Parathyroid adenoma (tissue), 2 donors: ENCODE results near the gene OXCT2.

ENCODE experiments used
- H2AFZ ChIP-seq: fragments of 300-600 bp; sonication (generic); one replicate; pipeline ENCODE4 v1.7.0; 2017; ENCODE audit warnings: antibody characterized with exemption, mild to moderate bottlenecking
- H3K27ac ChIP-seq: fragments of 300-600 bp; sonication (generic); one replicate; pipeline ENCODE4 v1.7.0; 2017
- H3K27me3 ChIP-seq: fragments of 300-600 bp; sonication (generic); one replicate; pipeline ENCODE4 v1.7.0; 2017; ENCODE audit warnings: low read length; ENCODE audit not compliant: control insufficient read depth, insufficient read depth
- H3K36me3 ChIP-seq: fragments of 300-600 bp; sonication (generic); one replicate; pipeline ENCODE4 v1.7.0; 2017; ENCODE audit warnings: low read length; ENCODE audit not compliant: control insufficient read depth, insufficient read depth
- H3K4me1 ChIP-seq: fragments of 300-600 bp; sonication (generic); one replicate; pipeline ENCODE4 v1.7.0; 2017; ENCODE audit warnings: control low read depth
- H3K4me2 ChIP-seq: fragments of 300-600 bp; sonication (generic); one replicate; pipeline ENCODE4 v1.7.0; 2017; ENCODE audit warnings: low read length
- H3K4me3 ChIP-seq: fragments of 300-600 bp; sonication (generic); one replicate; pipeline ENCODE4 v1.7.0; 2017; ENCODE audit warnings: low read depth, low read length
- H3K79me2 ChIP-seq: fragments of 300-600 bp; sonication (generic); one replicate; pipeline ENCODE4 v1.7.0; 2017; ENCODE audit warnings: control low read depth
- H3K9ac ChIP-seq: fragments of 300-600 bp; sonication (generic); one replicate; pipeline ENCODE4 v1.7.0; 2017; ENCODE audit warnings: mild to moderate bottlenecking
- H3K9me3 ChIP-seq: fragments of 300-600 bp; sonication (generic); one replicate; pipeline ENCODE4 v1.7.0; 2017; ENCODE audit warnings: low read length; ENCODE audit not compliant: control insufficient read depth
- CTCF ChIP-seq: fragments of 300-600 bp; sonication (generic); IDR thresholded peaks from one replicate; pipeline ENCODE4 v1.7.0; 2017; ENCODE audit warnings: antibody characterized with exemption, mild to moderate bottlenecking
- donor health status: primary hyperparathyroidism.

The OXCT2 gene

GRCh38 chr1:39732730-39733129 is 38.4 kb downstream of the OXCT2 start:
- Histone ChIP-seq H3K27me3 (no peaks in the 10 kb centered on the region), H3K9me3 (no peaks in the 10 kb centered on the region), H3K4me3 (no peak overlapping the region), H3K36me3 (no peaks in the 10 kb centered on the region), H2AFZ (no peak overlapping the region), H3K4me2 (no peak overlapping the region), H3K79me2 (no peaks in the 10 kb centered on the region), H3K4me1 (no peaks in the 10 kb centered on the region), H3K27ac (no peak overlapping the region), H3K9ac (no peak overlapping the region)
- TF ChIP-seq CTCF: no peak

GRCh38 chr1:39729842-39730241 is 41.3 kb downstream of the OXCT2 start:
- Histone ChIP-seq H3K27me3 (no peaks in the 10 kb centered on the region), H3K4me1 (no peaks in the 10 kb centered on the region), H3K79me2 (no peaks in the 10 kb centered on the region)

GRCh38 chr1:39729030-39729429 is 42.1 kb downstream of the OXCT2 start:
- no peak overlapping the region for H3K4me3 ChIP-seq
- no peaks in the 10 kb centered on the region for H3K27me3 ChIP-seq
- H3K36me3 ChIP-seq: no peaks in the 10 kb centered on the region
- no peak for TF ChIP-seq CTCF
- H3K4me1 ChIP-seq: no peaks in the 10 kb centered on the region
- H3K9ac ChIP-seq: no peak overlapping the region
- no peaks in the 10 kb centered on the region for H3K9me3 ChIP-seq
- H3K79me2 ChIP-seq: no peaks in the 10 kb centered on the region
- no peak overlapping the region for H3K4me2 ChIP-seq
- H3K27ac ChIP-seq: no peak overlapping the region
- no peak overlapping the region for H2AFZ ChIP-seq

More at GRCh38 chr1:39729842-39730241, 41.3 kb downstream of the OXCT2 start:
- no peak for TF ChIP-seq CTCF
- Histone ChIP-seq H3K4me3 (no peak overlapping the region), H3K9me3 (no peaks in the 10 kb centered on the region), H2AFZ (no peak overlapping the region), H3K36me3 (no peaks in the 10 kb centered on the region), H3K27ac (no peak overlapping the region), H3K9ac (no peak overlapping the region), H3K4me2 (no peak overlapping the region)

- TF ChIP-seq CTCF: no peak
- H3K9ac ChIP-seq: no peak overlapping the region
- no peak overlapping the region for H2AFZ ChIP-seq
- H3K4me2 ChIP-seq: no peak overlapping the region
- H3K36me3 ChIP-seq: no peaks in the 10 kb centered on the region
- no peaks in the 10 kb centered on the region for H3K4me1 ChIP-seq
- H3K27me3 ChIP-seq: no peaks in the 10 kb centered on the region
- H3K4me3 ChIP-seq: no peak overlapping the region
- no peaks in the 10 kb centered on the region for H3K79me2 ChIP-seq
- H3K27ac ChIP-seq: no peak overlapping the region
- H3K9me3 ChIP-seq: no peaks in the 10 kb centered on the region
Observed at GRCh38 chr1:39727932-39728317, 43.2 kb downstream of the OXCT2 start.

- Histone ChIP-seq H3K27ac (no peak overlapping the region), H3K36me3 (no peaks in the 10 kb centered on the region), H3K4me1 (no peaks in the 10 kb centered on the region), H3K9ac (no peak overlapping the region), H3K4me3 (no peak overlapping the region), H3K4me2 (no peak overlapping the region), H3K27me3 (no peaks in the 10 kb centered on the region), H3K79me2 (no peaks in the 10 kb centered on the region), H2AFZ (no peak overlapping the region), H3K9me3 (no peaks in the 10 kb centered on the region)
- TF ChIP-seq CTCF: no peak
Observed at GRCh38 chr1:39727221-39727931, 43.8 kb downstream of the OXCT2 start.
